DMS79 treated with DMSO at 0.1 percent for 48 hours (cell line): Measurements from ENCODE around the gene TNFRSF4.

Source experiments
- DNase-seq: peaks from one replicate; lab custom pipeline; 2025; lab: John Stamatoyannopoulos, UW

The TNFRSF4 gene

GRCh38 chr1:1217621-1218523 lies 3.9 kb upstream of the TNFRSF4 start:
- no peak for DNase-seq

GRCh38 chr1:1216770-1217620 lies 3.0 kb upstream of the TNFRSF4 start:
- DNase-seq, result no peak

GRCh38 chr1:1215881-1216605 lies 2.1 kb upstream of the TNFRSF4 start:
- no peak for DNase-seq

GRCh38 chr1:1215080-1215676 lies 1.2 kb upstream of the TNFRSF4 start:
- no peak for DNase-seq

- no peak for DNase-seq
These were observed 1.1 kb downstream of the TNFRSF4 start for GRCh38 chr1:1212780-1213344.

- DNase-seq, result no peak
These were observed 2.2 kb downstream of the TNFRSF4 start for GRCh38 chr1:1211541-1212441.

- DNase-seq, result no peak
These were observed 3.0 kb downstream of the TNFRSF4 start for GRCh38 chr1:1210726-1211540.

GRCh38 chr1:1208713-1209433 lies 5.1 kb downstream of the TNFRSF4 start:
- DNase-seq, result no peak

GRCh38 chr1:1207571-1207892 lies 6.4 kb downstream of the TNFRSF4 start:
- no peak for DNase-seq

GRCh38 chr1:1206966-1207531 lies 6.9 kb downstream of the TNFRSF4 start:
- no peak for DNase-seq

GRCh38 chr1:1206376-1206965 lies 7.5 kb downstream of the TNFRSF4 start, which contains the start of gene TNFRSF18:
TNFRSF18 (minus strand) TSS chr1:1206592; CDS start chr1:1206571, 21 bp downstream.
- DNase-seq, result peak; percentile 53

GRCh38 chr1:1205769-1206375 lies 8.1 kb downstream of the TNFRSF4 start:
- peak; percentile 21 for DNase-seq

- no peak for DNase-seq
These were observed 8.8 kb downstream of the TNFRSF4 start for GRCh38 chr1:1204998-1205768.

GRCh38 chr1:1204425-1204920 lies 9.5 kb downstream of the TNFRSF4 start:
- DNase-seq, result no peak

GRCh38 chr1:1203561-1204424 lies 10.2 kb downstream of the TNFRSF4 start:
- DNase-seq, result no peak
